Keratinocyte (primary cell): Measurements from ENCODE around the gene CLEC19A. TPM values are rescaled to one million over a fixed set of nuclear protein-coding genes. Genes with fewer than 3 reads are reported as not detected.

Experiments used
- DNase-seq: peaks from one replicate; pipeline ENCODE4 v3.0.0-alpha.2; 2011; ENCODE audit warnings: low read depth, missing footprints, low spot score
- FAIRE-seq: peaks from 2 replicates; lab custom pipeline; 2011; peaks lifted over from hg19 to GRCh38; lab: Jason Lieb, UNC
- H2AFZ ChIP-seq: 2 replicates; pipeline ENCODE4 v1.6.0; 2012; ENCODE audit warnings: low read length, control low read depth, inconsistent platforms; ENCODE audit not compliant: control insufficient read depth
- H3K27ac ChIP-seq: 2 replicates; pipeline ENCODE4 v1.5.1; 2011; ENCODE audit warnings: low read length; ENCODE audit not compliant: control insufficient read depth, insufficient read depth
- H3K27me3 ChIP-seq: 3 replicates; pipeline ENCODE4 v1.6.0; 2011; ENCODE audit warnings: low read length; ENCODE audit not compliant: control insufficient read depth, insufficient read depth; ENCODE audit errors: extremely low read depth
- H3K36me3 ChIP-seq, 2 experiments: 2 replicates in 1 of 2; 3 replicates in 1 of 2; pipeline ENCODE4 v1.5.1; 2011; ENCODE audit warnings: low read length in 2 of 2, mild to moderate bottlenecking in 1 of 2; ENCODE audit not compliant: control insufficient read depth in 2 of 2, insufficient read depth in 2 of 2; ENCODE audit errors: extremely low read depth in 1 of 2
- H3K4me1 ChIP-seq: 3 replicates; pipeline ENCODE4 v1.5.1; 2011; ENCODE audit warnings: low read length; ENCODE audit not compliant: control insufficient read depth, insufficient read depth; ENCODE audit errors: extremely low read depth
- H3K4me2 ChIP-seq: 3 replicates; pipeline ENCODE4 v1.6.0; 2011; ENCODE audit warnings: low read depth, low read length; ENCODE audit not compliant: control insufficient read depth, insufficient read depth; ENCODE audit errors: extremely low read depth
- H3K4me3 ChIP-seq, 3 experiments: fragments of 200-600 bp in 1 of 3; sonication (generic) in 1 of 3; 2 replicates in 2 of 3; 3 replicates in 1 of 3; pipeline ENCODE4 v1.5.1; 2011 to 2016; ENCODE audit warnings: low read length in 3 of 3, mild to moderate bottlenecking in 3 of 3, control low read depth in 2 of 3, inconsistent platforms in 1 of 3, low read depth in 1 of 3, mixed read lengths in 1 of 3, mixed run types in 1 of 3, moderate library complexity in 1 of 3; ENCODE audit not compliant: control insufficient read depth in 2 of 3, insufficient read depth in 2 of 3; ENCODE audit errors: extremely low read depth in 1 of 3
- H3K79me2 ChIP-seq: 2 replicates; pipeline ENCODE4 v1.6.0; 2012; ENCODE audit warnings: low read length; ENCODE audit not compliant: control insufficient read depth, insufficient read depth
- H3K9ac ChIP-seq: 3 replicates; pipeline ENCODE4 v1.6.0; 2011; ENCODE audit warnings: low read length; ENCODE audit not compliant: control insufficient read depth, insufficient read depth; ENCODE audit errors: extremely low read depth
- H3K9me1 ChIP-seq: 3 replicates; pipeline ENCODE4 v1.6.0; 2011; ENCODE audit warnings: low read length; ENCODE audit not compliant: control insufficient read depth, insufficient read depth; ENCODE audit errors: extremely low read depth
- H3K9me3 ChIP-seq: 2 replicates; pipeline ENCODE4 v1.5.1; 2012; ENCODE audit warnings: low read depth, low read length; ENCODE audit not compliant: control insufficient read depth
- H4K20me1 ChIP-seq: 3 replicates; pipeline ENCODE4 v1.6.0; 2011; ENCODE audit warnings: low read length; ENCODE audit not compliant: control insufficient read depth, insufficient read depth; ENCODE audit errors: extremely low read depth
- EZH2 ChIP-seq: IDR thresholded peaks from one replicate; pipeline ENCODE4 v1.6.1; 2012; ENCODE audit warnings: inconsistent platforms, mild to moderate bottlenecking, low read length, moderate library complexity
- dilution Hi-C: fragments of 300-500 bp; cut with MboI; formaldehyde crosslinking; loops from one replicate; pipeline ENCODE4 v1.7.0; 2020; ENCODE audit warnings: low sequenced_read_pairs; ENCODE audit not compliant: extremely low pct_ligation_motif_present
- polyA plus RNA-seq, 5 experiments: library from polyadenylated mRNA; depleted of rRNA in 3 of 5; stranded (reverse) in 3 of 5; stranded (forward) in 1 of 5; unstranded in 1 of 5; fragments of >200 nt; gene quantifications; 1 replicate in 1 of 5; 2 replicates in 3 of 5; 3 replicates in 1 of 5; pipeline versions ENCODE4 v1.2.1 to v1.2.3, GENCODE V29; 2011 to 2012; ENCODE audit warnings: missing spikeins in 2 of 5, low read depth in 1 of 5, low replicate concordance in 1 of 5
- TF ChIP-seq, protein P1 (sequence below), 3 experiments: IDR thresholded peaks in 1 of 3; conservative IDR thresholded peaks in 1 of 3; optimal IDR thresholded peaks in 1 of 3; 2 replicates in 2 of 3; 3 replicates in 1 of 3; pipeline versions ENCODE3 to v1.5.1; 2011; ENCODE audit warnings: low read length in 3 of 3, mild to moderate bottlenecking in 3 of 3, moderate library complexity in 2 of 3, control low read depth in 1 of 3, inconsistent platforms in 1 of 3; ENCODE audit not compliant: insufficient read depth in 2 of 3; ENCODE audit errors: extremely low read depth in 1 of 3

Gene CLEC19A
- polyA plus RNA-seq, 1 donor (not counting 4 experiments of a cell fraction or from before 2014, with no cell fraction given): not detected

DNA sequence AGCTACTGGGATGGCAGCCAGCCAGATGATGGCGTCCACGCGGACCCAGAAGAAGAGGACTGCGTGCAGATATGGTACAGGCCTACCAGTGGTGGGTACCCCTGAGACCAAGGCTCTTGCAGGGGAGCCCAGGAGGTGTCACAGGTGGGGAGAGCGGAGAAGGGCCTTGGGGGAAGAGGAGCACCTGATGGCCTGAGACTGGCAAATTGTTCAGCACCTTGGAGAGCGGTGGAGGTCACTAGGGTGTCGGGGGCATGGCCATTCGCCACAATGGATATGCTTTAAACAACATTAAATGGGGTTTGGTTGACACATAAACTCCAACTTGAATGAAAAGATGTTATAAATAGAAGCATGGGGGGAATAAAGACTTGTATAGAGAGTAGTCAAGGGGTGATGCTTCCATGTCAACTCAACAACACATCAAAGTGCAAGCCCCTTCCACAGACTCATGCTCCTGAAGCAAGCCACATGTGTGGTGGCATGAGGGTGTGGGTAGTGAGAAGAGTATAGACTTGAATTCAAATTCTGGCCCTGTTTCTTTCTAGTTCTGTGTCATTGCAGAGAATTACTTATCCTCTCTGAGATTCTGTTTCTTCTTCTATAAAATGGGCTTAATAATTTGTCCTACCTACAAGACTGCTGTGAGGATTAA is 22.2 kb downstream of the CLEC19A start:
- no peaks in the 10 kb centered on the region for H3K9me3 ChIP-seq
- no peaks in the 10 kb centered on the region for H3K27me3 ChIP-seq
- no peaks in the 10 kb centered on the region for H3K36me3 ChIP-seq
- no peak overlapping the region for H3K27ac ChIP-seq
- H3K9me1 ChIP-seq: no peaks in the 10 kb centered on the region
- no peak overlapping the region for H2AFZ ChIP-seq
- no peak overlapping the region for H3K9ac ChIP-seq
- dilution Hi-C loops: no loop called here
- no peak overlapping the region for H3K4me2 ChIP-seq
- no peaks in the 10 kb centered on the region for H3K4me1 ChIP-seq
- H4K20me1 ChIP-seq: no peaks in the 10 kb centered on the region
- no peaks in the 10 kb centered on the region for H3K79me2 ChIP-seq
- DNase-seq (no peak), FAIRE-seq (no peak)
- H3K4me3 ChIP-seq: no peak overlapping the region
- TF ChIP-seq, protein P1, sequence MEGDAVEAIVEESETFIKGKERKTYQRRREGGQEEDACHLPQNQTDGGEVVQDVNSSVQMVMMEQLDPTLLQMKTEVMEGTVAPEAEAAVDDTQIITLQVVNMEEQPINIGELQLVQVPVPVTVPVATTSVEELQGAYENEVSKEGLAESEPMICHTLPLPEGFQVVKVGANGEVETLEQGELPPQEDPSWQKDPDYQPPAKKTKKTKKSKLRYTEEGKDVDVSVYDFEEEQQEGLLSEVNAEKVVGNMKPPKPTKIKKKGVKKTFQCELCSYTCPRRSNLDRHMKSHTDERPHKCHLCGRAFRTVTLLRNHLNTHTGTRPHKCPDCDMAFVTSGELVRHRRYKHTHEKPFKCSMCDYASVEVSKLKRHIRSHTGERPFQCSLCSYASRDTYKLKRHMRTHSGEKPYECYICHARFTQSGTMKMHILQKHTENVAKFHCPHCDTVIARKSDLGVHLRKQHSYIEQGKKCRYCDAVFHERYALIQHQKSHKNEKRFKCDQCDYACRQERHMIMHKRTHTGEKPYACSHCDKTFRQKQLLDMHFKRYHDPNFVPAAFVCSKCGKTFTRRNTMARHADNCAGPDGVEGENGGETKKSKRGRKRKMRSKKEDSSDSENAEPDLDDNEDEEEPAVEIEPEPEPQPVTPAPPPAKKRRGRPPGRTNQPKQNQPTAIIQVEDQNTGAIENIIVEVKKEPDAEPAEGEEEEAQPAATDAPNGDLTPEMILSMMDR (optimal IDR thresholded peaks at IDR 0.05 in 1 of 3, IDR thresholded peaks at IDR 0.05 in 1 of 3, conservative IDR thresholded peaks at IDR 0.05 in 1 of 3; ENCODE audit: extremely low read depth in 1 of 3, insufficient read depth in 2 of 3, low read length in 3 of 3): no peak
- TF ChIP-seq EZH2: no peak

DNA sequence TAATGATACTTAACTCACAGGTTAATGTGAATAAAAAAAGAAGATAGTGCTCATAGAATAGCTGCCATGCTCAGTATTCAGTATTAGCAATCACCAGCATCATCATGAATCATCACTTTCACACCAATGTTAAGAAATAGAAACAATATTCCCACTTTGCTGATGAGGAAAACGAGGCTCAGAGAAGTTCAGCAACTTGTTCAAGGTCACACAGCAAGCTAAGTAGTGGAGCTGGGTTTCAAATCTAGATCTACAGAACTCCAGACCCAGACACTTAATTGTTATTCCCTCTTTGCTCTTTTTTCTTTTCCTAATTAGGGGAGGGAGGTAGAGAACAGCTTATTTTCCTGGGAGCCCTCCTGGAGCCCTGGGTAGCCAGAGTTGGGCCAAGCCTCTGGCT is 22.9 kb downstream of the CLEC19A start:
- no peak overlapping the region for H2AFZ ChIP-seq

More for the DNA sequence above, 22.9 kb downstream of the CLEC19A start:
- H4K20me1 ChIP-seq: no peaks in the 10 kb centered on the region
- no peaks in the 10 kb centered on the region for H3K27me3 ChIP-seq
- no peaks in the 10 kb centered on the region for H3K4me1 ChIP-seq
- H3K9me1 ChIP-seq: no peaks in the 10 kb centered on the region
- H3K27ac ChIP-seq: no peak overlapping the region
- H3K4me2 ChIP-seq: no peak overlapping the region
- H3K9ac ChIP-seq: no peak overlapping the region
- no peaks in the 10 kb centered on the region for H3K36me3 ChIP-seq
- no peak overlapping the region for H3K4me3 ChIP-seq
- H3K79me2 ChIP-seq: no peaks in the 10 kb centered on the region
- dilution Hi-C loops: no loop called here
- DNase-seq: no peak
- no peaks in the 10 kb centered on the region for H3K9me3 ChIP-seq
- no peak for FAIRE-seq
- TF ChIP-seq, protein P1 (optimal IDR thresholded peaks at IDR 0.05 in 1 of 3, IDR thresholded peaks at IDR 0.05 in 1 of 3, conservative IDR thresholded peaks at IDR 0.05 in 1 of 3; ENCODE audit: extremely low read depth in 1 of 3, insufficient read depth in 2 of 3, low read length in 3 of 3): no peak
- TF ChIP-seq EZH2: no peak
